ENCODE results near the gene TFAP2A. TPM values are rescaled to one million over a fixed set of nuclear protein-coding genes. Genes with fewer than 3 reads are reported as not detected.

Gene TFAP2A
- total RNA-seq, 1 donor from 2014 or later, result 59.6 TPM

DNA sequence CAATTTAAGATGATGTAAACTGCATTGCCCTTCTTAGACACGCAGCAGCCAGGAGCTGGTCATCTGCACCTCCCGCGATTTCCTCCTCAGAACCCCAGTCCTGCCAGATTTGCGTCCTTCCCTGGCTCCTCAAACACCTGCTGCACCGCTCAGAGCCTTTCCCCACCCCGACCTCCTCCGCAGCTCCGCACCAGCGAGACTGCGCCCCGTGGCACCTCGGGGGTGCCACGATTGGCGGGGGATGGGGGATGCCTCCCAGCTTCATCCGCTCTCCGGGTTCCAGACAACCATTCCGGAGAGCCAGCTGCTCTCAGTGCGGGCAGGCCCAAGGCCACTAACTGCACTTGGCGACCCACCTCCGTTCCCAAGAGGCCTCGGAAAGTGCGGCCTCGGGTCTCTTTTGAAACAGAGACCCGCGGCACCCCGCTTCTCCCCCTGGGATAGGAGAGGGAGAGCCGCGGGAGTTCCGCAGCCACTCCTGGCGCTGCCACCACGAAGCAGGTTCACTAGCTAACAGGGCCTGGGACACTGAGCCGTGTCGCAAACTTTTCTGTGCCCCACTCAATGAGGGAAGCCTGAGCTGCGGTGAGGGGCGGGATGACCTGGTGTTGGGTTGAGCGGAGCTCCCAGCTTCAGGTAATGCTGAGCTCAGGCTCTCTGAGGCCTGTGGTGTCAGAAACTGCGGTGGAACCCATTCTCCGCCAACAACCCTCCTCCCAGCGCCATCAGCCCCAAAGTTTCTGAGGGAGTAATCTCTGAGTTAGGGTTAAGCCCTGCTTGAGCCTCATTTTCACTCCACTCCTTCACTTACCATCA, 7.3 kb upstream of the TFAP2A start:
- Mint-ChIP-seq H3K9me3 (ENCODE audit: unreplicated experiment) (no peaks in the 10 kb centered on the region), H3K4me3 (ENCODE audit: unreplicated experiment) (no peak overlapping the region), H3K4me1 (ENCODE audit: unreplicated experiment) (peaks cover 21% of the 10 kb centered on the region), H3K27me3 (ENCODE audit: unreplicated experiment) (peaks cover 11% of the 10 kb centered on the region), H3K27ac (ENCODE audit: unreplicated experiment) (no peak overlapping the region), H3K36me3 (ENCODE audit: unreplicated experiment) (no peaks in the 10 kb centered on the region)
- no peak for DNase-seq (ENCODE audit: extremely low spot score, unreplicated experiment)
- TF ChIP-seq, protein P1, sequence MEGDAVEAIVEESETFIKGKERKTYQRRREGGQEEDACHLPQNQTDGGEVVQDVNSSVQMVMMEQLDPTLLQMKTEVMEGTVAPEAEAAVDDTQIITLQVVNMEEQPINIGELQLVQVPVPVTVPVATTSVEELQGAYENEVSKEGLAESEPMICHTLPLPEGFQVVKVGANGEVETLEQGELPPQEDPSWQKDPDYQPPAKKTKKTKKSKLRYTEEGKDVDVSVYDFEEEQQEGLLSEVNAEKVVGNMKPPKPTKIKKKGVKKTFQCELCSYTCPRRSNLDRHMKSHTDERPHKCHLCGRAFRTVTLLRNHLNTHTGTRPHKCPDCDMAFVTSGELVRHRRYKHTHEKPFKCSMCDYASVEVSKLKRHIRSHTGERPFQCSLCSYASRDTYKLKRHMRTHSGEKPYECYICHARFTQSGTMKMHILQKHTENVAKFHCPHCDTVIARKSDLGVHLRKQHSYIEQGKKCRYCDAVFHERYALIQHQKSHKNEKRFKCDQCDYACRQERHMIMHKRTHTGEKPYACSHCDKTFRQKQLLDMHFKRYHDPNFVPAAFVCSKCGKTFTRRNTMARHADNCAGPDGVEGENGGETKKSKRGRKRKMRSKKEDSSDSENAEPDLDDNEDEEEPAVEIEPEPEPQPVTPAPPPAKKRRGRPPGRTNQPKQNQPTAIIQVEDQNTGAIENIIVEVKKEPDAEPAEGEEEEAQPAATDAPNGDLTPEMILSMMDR (IDR thresholded peaks at IDR 0.05), result no peak

DNA sequence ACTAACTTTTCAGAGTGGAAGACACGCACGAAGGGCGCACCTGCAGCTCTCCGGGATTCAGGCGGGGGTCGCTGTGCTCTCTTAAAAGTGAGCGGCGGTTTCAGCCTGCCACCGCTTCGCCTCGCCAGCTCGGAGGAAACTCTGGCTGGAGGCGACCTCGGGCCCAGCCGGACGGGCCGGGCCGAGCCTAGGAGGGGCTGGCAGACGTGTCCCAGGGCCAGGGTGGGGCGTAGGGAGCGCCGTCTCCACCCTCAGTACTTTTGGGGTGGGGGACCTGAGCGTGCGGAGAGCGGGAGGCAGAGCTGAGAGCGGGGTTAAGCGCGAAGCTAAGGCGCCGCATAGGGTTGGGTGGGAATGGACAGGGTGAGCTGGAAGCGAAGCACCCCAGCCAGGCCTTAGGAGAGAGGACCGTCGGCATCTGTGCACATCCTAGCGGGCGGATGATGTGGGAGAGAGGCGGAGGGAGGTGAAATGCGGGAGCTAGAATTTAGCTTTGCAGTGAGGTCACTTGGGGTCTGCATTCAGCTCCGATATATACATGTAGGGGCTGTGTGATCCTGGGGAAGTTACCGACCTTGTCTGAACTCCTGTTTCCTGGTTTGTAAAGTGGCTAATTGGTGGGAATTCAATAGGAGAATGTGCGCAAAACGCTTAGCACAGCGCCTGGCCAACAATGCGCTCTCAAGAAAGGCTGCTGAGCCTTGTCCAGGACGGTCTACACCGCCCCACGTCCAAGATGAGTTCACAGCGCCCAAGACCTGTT, 6.5 kb upstream of the TFAP2A start:
- no peaks in the 10 kb centered on the region for H3K9me3 Mint-ChIP-seq (ENCODE audit: unreplicated experiment)
- TF ChIP-seq, protein P1 (IDR thresholded peaks at IDR 0.05), result peak; percentile 10
- H3K27ac Mint-ChIP-seq (ENCODE audit: unreplicated experiment), result no peak overlapping the region
- no peak overlapping the region for H3K4me3 Mint-ChIP-seq (ENCODE audit: unreplicated experiment)
- no peaks in the 10 kb centered on the region for H3K36me3 Mint-ChIP-seq (ENCODE audit: unreplicated experiment)
- DNase-seq (ENCODE audit: extremely low spot score, unreplicated experiment), result no peak
- peaks cover 15% of the 10 kb centered on the region for H3K4me1 Mint-ChIP-seq (ENCODE audit: unreplicated experiment)
- peaks cover 11% of the 10 kb centered on the region for H3K27me3 Mint-ChIP-seq (ENCODE audit: unreplicated experiment)

DNA sequence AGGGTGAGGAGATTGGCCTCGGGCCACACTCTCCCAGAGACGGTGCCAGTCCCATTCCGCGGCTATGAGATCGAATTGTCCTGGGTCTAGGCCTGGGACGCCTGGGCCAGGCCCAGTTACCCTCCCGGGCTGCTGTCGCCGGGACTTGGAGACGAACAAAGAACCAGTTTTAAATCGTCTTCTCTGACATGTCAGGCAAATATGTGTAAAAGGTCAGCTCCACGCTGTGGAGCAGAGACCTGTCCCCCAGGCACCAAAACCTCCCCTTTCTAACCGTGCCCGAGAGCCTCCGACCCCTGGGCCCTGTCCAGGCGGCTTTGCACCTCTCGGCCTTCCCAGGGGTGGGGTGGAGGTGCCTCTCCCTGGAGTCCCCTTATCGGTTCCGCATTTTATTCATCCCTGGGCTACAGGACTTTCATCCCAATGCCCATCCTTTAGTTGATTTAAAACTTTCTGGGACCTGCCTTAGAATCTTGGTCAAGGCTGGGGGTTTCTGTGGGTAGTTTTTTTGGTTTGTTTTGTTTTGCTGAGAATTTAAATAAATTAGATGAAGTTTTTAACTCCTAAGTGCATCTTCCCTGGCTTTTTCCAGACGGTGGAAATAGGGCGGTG, 5.8 kb upstream of the TFAP2A start:
- Mint-ChIP-seq H3K4me1 (ENCODE audit: unreplicated experiment) (peaks cover 12% of the 10 kb centered on the region), H3K36me3 (ENCODE audit: unreplicated experiment) (no peaks in the 10 kb centered on the region), H3K27ac (ENCODE audit: unreplicated experiment) (no peak overlapping the region), H3K4me3 (ENCODE audit: unreplicated experiment) (no peak overlapping the region), H3K27me3 (ENCODE audit: unreplicated experiment) (peaks cover 11% of the 10 kb centered on the region), H3K9me3 (ENCODE audit: unreplicated experiment) (no peaks in the 10 kb centered on the region)
- TF ChIP-seq, protein P1 (IDR thresholded peaks at IDR 0.05), result no peak
- no peak for DNase-seq (ENCODE audit: extremely low spot score, unreplicated experiment)

DNA sequence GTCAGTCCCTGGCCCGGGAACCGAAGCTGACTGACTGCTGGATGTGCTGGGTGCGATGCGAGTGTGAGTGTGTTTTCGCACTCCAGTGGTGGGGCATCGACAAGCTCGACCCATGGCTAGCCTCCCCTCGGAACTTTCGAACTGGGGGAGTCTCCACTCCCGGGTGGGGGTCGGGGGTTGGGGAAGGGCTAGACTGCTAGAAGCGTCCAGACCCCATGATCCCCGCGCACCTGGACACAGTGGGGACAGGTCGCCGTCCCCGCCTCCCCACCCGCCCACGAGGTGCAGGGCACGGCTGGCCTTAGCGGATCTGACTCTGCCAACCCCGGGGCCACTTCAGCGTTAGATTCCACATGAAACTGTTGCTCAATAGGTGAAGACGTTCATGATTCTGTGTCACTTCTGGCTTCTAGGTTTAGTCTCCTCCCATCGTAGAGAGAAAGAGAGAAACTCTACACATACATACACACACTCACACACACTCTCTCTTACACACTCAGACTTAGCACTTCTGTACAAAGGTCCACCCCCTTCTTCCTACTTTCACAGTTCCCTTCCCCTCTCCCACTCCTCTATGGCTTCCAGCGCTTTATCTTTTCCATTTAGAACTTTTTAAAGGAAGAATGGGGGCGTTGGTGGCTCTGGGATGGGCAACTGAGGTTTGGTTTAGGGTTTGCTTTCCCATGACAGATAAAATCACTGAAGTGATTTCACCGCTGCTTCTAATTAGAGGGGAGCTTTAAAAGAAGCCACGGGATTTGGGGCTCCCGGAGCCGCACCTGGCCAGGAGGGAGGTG, 5.1 kb upstream of the TFAP2A start:
- no peak overlapping the region for H3K27ac Mint-ChIP-seq (ENCODE audit: unreplicated experiment)
- H3K27me3 Mint-ChIP-seq (ENCODE audit: unreplicated experiment), result peaks cover 11% of the 10 kb centered on the region
- no peaks in the 10 kb centered on the region for H3K36me3 Mint-ChIP-seq (ENCODE audit: unreplicated experiment)
- TF ChIP-seq, protein P1 (IDR thresholded peaks at IDR 0.05), result no peak
- H3K4me1 Mint-ChIP-seq (ENCODE audit: unreplicated experiment), result peaks cover 15% of the 10 kb centered on the region
- H3K4me3 Mint-ChIP-seq (ENCODE audit: unreplicated experiment), result peak overlapping the region; percentile 66
- H3K9me3 Mint-ChIP-seq (ENCODE audit: unreplicated experiment), result no peaks in the 10 kb centered on the region
- no peak for DNase-seq (ENCODE audit: extremely low spot score, unreplicated experiment)
